GM12878 (cell line): Measurements from ENCODE around the gene SPAG6. TPM values are rescaled to one million over a fixed set of nuclear protein-coding genes. Genes with fewer than 3 reads are reported as not detected.

Source experiments
- ATAC-seq: fragments of 200-7000 bp; cut with Tn5 transposase; 3 replicates; pipeline ENCODE4 v1.9.1; 2020; ENCODE audit warnings: mild to moderate bottlenecking, moderate library complexity
- BruUV-seq: library from RNA; stranded (reverse); fragments of 400-500 nt; replicated peaks from 2 replicates; lab custom pipeline; 2021; lab: Mats Ljungman, UMichigan
- CTCF ChIA-PET: fragments of 300-600 bp; sonication (Branson Sonifier 250); formaldehyde crosslinking; extraction: SDS; loops from one replicate; lab custom pipeline; 2021; ENCODE audit warnings: inconsistent platforms; lab: Yijun Ruan, JAX
- POLR2A ChIA-PET: fragments of 350-600 bp; formaldehyde crosslinking; extraction: SDS; loops from one replicate; lab custom pipeline; 2021; ENCODE audit warnings: inconsistent platforms; lab: Charles Lee
- RAD21 ChIA-PET: fragments of 300-600 bp; sonication (Branson Sonifier 250); formaldehyde crosslinking; loops from one replicate; lab custom pipeline; 2023; ENCODE audit warnings: antibody characterized with exemption; ENCODE audit not compliant: unreplicated experiment; lab: Charles Lee
- SMC1A ChIA-PET: fragments of 300-600 bp; sonication (Branson Sonifier 250); formaldehyde crosslinking; loops from one replicate; lab custom pipeline; 2023; ENCODE audit not compliant: unreplicated experiment, uncharacterized antibody; lab: Charles Lee
- DNase-seq: peaks from one replicate; pipeline ENCODE4 v3.0.0-alpha.2; 2011; ENCODE audit warnings: low read depth, low spot score
- FAIRE-seq: peaks from 3 replicates; lab custom pipeline; 2011; peaks lifted over from hg19 to GRCh38; lab: Jason Lieb, UNC
- H2AFZ ChIP-seq: 2 replicates; pipeline ENCODE4 v1.6.0; 2011; ENCODE audit warnings: low read depth, low read length, control low read depth; ENCODE audit not compliant: control insufficient read depth
- H3K27ac ChIP-seq: 2 replicates; pipeline ENCODE4 v1.5.1; 2011; ENCODE audit warnings: control low read depth; ENCODE audit not compliant: control insufficient read depth, insufficient read depth
- H3K27me3 ChIP-seq, 2 experiments: replicated peaks in 1 of 2; 2 replicates each; pipeline versions ENCODE4 v1.6.0 to v1.6.1; 2011; ENCODE audit warnings: low read length in 1 of 2; ENCODE audit not compliant: control insufficient read depth in 2 of 2, insufficient read depth in 2 of 2
- H3K36me3 ChIP-seq, 2 experiments: 2 replicates each; pipeline ENCODE4 v1.5.1; 2011; ENCODE audit warnings: low read length in 1 of 2; ENCODE audit not compliant: control insufficient read depth in 2 of 2, insufficient read depth in 2 of 2
- H3K4me1 ChIP-seq: 2 replicates; pipeline ENCODE4 v1.6.1; 2011; ENCODE audit warnings: mild to moderate bottlenecking, low read length, moderate library complexity, mixed read lengths; ENCODE audit not compliant: control insufficient read depth, insufficient read depth
- H3K4me2 ChIP-seq: 2 replicates; pipeline ENCODE4 v1.6.0; 2011; ENCODE audit warnings: control low read depth; ENCODE audit not compliant: control insufficient read depth, insufficient read depth
- H3K4me3 ChIP-seq: fragments of 200-600 bp; sonication (generic); 2 replicates; pipeline ENCODE4 v1.5.1; 2016
- H3K79me2 ChIP-seq: 2 replicates; pipeline ENCODE4 v1.6.0; 2011; ENCODE audit warnings: low read length; ENCODE audit not compliant: control insufficient read depth, insufficient read depth
- H3K9ac ChIP-seq: 2 replicates; pipeline ENCODE4 v1.8.0; 2011; ENCODE audit warnings: low read length, control low read depth, mixed read lengths; ENCODE audit not compliant: control insufficient read depth, insufficient read depth
- H3K9me3 ChIP-seq: replicated peaks from 3 replicates; pipeline ENCODE4 v1.5.1; 2011; ENCODE audit warnings: mild to moderate bottlenecking, low read length; ENCODE audit not compliant: control insufficient read depth, insufficient read depth
- H4K20me1 ChIP-seq: 2 replicates; pipeline ENCODE4 v1.6.0; 2011; ENCODE audit not compliant: control insufficient read depth, insufficient read depth
- EED ChIP-seq: sonication (generic); IDR thresholded peaks from 2 replicates; pipeline ENCODE4 v1.6.1; 2016; ENCODE audit warnings: antibody characterized with exemption, low read depth
- IRF4 ChIP-seq: IDR thresholded peaks from 2 replicates; pipeline ENCODE4 v1.6.1; 2011; ENCODE audit warnings: low read depth, low read length
- NR2C1 ChIP-seq: fragments of 450-650 bp; IDR thresholded peaks from 2 replicates; pipeline ENCODE4 v1.6.1; 2017; ENCODE audit warnings: antibody characterized with exemption, mild to moderate bottlenecking, moderate library complexity
- NR2F1 ChIP-seq: fragments of 450-650 bp; conservative IDR thresholded peaks from 2 replicates; pipeline ENCODE4 v1.6.1; 2017; ENCODE audit warnings: mild to moderate bottlenecking
- POU2F2 ChIP-seq: IDR thresholded peaks from 3 replicates; pipeline ENCODE4 v1.6.1; 2011; ENCODE audit warnings: low read depth, mild to moderate bottlenecking, low read length, borderline replicate concordance
- RBBP5 ChIP-seq: fragments of 200-600 bp; sonication (generic); conservative IDR thresholded peaks from 2 replicates; pipeline ENCODE4 v1.6.1; 2016
- RELB ChIP-seq: fragments of 450-650 bp; IDR thresholded peaks from 2 replicates; pipeline ENCODE4 v1.6.1; 2017; ENCODE audit warnings: low read depth, mild to moderate bottlenecking, moderate library complexity
- ZNF24 ChIP-seq: fragments of 450-650 bp; IDR thresholded peaks from 2 replicates; pipeline ENCODE4 v1.6.1; 2017; ENCODE audit warnings: antibody characterized with exemption, mild to moderate bottlenecking
- ZSCAN29 ChIP-seq: fragments of 450-650 bp; IDR thresholded peaks from 2 replicates; pipeline ENCODE4 v1.6.1; 2017; ENCODE audit warnings: mild to moderate bottlenecking, moderate library complexity
- WGBS: methylation state at CpG from one replicate; pipeline ENCODE4 v1.1.6; 2016; ENCODE audit warnings: low lambda C conversion rate; ENCODE audit not compliant: insufficient replicate concordance, insufficient coverage; ENCODE audit errors: missing lambda C conversion rate; 5-methylcytosine and 5-hydroxymethylcytosine counted together
- in situ Hi-C: fragments of 300-500 bp; cut with MboI; formaldehyde crosslinking; loops from 9 replicates; pipeline ENCODE4 v1.14.3; 2018; ENCODE audit warnings: mixed read lengths
- intact Hi-C: fragments of 100-400 bp; cut with micrococcal nuclease; formaldehyde crosslinking; loops from one replicate; pipeline ENCODE4 v1.14.2; 2022; ENCODE audit not compliant: unreplicated experiment
- polyA plus RNA-seq, 11 experiments: library from polyadenylated mRNA; depleted of rRNA in 4 of 11; unstranded in 6 of 11; stranded (reverse) in 5 of 11; fragments of >200 nt; fragmentation: Nextera tagmentation in 4 of 11; fragmentation: Illumina TruSeq in 1 of 11; extraction: Ambion mirVana in 4 of 11; extraction: Trizol in 1 of 11; gene quantifications; 1 replicate in 1 of 11; 2 replicates in 10 of 11; pipeline versions ENCODE4 v1.2.1 to v1.2.3, GENCODE V29; 2011 to 2016; ENCODE audit warnings: inconsistent platforms in 2 of 11, missing spikeins in 2 of 11, low read depth in 1 of 11
- total RNA-seq, 4 experiments: library from RNA; depleted of rRNA in 3 of 4; stranded (reverse); fragments of >200 nt in 3 of 4; fragmentation: Illumina TruSeq in 1 of 4; extraction: Trizol in 1 of 4; gene quantifications; 2 replicates each; pipeline versions ENCODE4 v1.2.1 to v1.2.3, GENCODE V29; 2013 to 2021
- TF ChIP-seq, protein P1 (sequence below): fragments of 450-650 bp; formaldehyde crosslinking; IDR thresholded peaks from 2 replicates; pipeline ENCODE4 v1.4.0; 2020; ENCODE audit warnings: mild to moderate bottlenecking, moderate library complexity
- TF ChIP-seq, protein P2 (sequence below): fragments of 450-650 bp; IDR thresholded peaks from 2 replicates; pipeline ENCODE4 v1.6.1; 2017; ENCODE audit warnings: mild to moderate bottlenecking, moderate library complexity

The SPAG6 gene
- total and polyA plus RNA-seq, 10 of the 15 experiments (the other 5 are each of a cell fraction or from before 2014, with no cell fraction given) = 0.13 to 0.99 (median 0.40) TPM; not detected in 1

- intact Hi-C loops = loop anchor here (5.0 to 10.0 kb wide), 2 partner anchors 313 to 426 kb away; no protein-coding TSS in a partner anchor
- H3K27ac ChIP-seq = no peak overlapping the region
- H3K4me1 ChIP-seq = no peaks in the 10 kb centered on the region
- SMC1A ChIA-PET = interaction anchor here (1.1 to 3.9 kb wide), 3 partner anchors 17 to 424 kb away, joined by 3 to 16 read pairs (median 5); no protein-coding TSS in a partner anchor
- no peak overlapping the region for H3K4me3 ChIP-seq
- TF ChIP-seq RBBP5 (no peak), EED (no peak), IRF4 (no peak), POU2F2 (no peak), NR2C1 (no peak), RELB (no peak), ZSCAN29 (no peak), ZNF24 (no peak), NR2F1 (no peak)
- TF ChIP-seq, protein P1, sequence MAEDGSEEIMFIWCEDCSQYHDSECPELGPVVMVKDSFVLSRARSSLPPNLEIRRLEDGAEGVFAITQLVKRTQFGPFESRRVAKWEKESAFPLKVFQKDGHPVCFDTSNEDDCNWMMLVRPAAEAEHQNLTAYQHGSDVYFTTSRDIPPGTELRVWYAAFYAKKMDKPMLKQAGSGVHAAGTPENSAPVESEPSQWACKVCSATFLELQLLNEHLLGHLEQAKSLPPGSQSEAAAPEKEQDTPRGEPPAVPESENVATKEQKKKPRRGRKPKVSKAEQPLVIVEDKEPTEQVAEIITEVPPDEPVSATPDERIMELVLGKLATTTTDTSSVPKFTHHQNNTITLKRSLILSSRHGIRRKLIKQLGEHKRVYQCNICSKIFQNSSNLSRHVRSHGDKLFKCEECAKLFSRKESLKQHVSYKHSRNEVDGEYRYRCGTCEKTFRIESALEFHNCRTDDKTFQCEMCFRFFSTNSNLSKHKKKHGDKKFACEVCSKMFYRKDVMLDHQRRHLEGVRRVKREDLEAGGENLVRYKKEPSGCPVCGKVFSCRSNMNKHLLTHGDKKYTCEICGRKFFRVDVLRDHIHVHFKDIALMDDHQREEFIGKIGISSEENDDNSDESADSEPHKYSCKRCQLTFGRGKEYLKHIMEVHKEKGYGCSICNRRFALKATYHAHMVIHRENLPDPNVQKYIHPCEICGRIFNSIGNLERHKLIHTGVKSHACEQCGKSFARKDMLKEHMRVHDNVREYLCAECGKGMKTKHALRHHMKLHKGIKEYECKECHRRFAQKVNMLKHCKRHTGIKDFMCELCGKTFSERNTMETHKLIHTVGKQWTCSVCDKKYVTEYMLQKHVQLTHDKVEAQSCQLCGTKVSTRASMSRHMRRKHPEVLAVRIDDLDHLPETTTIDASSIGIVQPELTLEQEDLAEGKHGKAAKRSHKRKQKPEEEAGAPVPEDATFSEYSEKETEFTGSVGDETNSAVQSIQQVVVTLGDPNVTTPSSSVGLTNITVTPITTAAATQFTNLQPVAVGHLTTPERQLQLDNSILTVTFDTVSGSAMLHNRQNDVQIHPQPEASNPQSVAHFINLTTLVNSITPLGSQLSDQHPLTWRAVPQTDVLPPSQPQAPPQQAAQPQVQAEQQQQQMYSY (CRISPR knock-in tag) = no peak
- TF ChIP-seq, protein P2, sequence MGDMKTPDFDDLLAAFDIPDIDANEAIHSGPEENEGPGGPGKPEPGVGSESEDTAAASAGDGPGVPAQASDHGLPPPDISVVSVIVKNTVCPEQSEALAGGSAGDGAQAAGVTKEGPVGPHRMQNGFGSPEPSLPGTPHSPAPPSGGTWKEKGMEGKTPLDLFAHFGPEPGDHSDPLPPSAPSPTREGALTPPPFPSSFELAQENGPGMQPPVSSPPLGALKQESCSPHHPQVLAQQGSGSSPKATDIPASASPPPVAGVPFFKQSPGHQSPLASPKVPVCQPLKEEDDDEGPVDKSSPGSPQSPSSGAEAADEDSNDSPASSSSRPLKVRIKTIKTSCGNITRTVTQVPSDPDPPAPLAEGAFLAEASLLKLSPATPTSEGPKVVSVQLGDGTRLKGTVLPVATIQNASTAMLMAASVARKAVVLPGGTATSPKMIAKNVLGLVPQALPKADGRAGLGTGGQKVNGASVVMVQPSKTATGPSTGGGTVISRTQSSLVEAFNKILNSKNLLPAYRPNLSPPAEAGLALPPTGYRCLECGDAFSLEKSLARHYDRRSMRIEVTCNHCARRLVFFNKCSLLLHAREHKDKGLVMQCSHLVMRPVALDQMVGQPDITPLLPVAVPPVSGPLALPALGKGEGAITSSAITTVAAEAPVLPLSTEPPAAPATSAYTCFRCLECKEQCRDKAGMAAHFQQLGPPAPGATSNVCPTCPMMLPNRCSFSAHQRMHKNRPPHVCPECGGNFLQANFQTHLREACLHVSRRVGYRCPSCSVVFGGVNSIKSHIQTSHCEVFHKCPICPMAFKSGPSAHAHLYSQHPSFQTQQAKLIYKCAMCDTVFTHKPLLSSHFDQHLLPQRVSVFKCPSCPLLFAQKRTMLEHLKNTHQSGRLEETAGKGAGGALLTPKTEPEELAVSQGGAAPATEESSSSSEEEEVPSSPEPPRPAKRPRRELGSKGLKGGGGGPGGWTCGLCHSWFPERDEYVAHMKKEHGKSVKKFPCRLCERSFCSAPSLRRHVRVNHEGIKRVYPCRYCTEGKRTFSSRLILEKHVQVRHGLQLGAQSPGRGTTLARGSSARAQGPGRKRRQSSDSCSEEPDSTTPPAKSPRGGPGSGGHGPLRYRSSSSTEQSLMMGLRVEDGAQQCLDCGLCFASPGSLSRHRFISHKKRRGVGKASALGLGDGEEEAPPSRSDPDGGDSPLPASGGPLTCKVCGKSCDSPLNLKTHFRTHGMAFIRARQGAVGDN = no peak
- CTCF ChIA-PET = interaction anchor here (0.9 to 1.8 kb wide), 2 partner anchors 11 to 424 kb away, joined by 3 to 4 read pairs; no protein-coding TSS in a partner anchor
- peak; percentile 30; the same call in 1 of the 3 replicates for ATAC-seq
- BruUV-seq = no TSS peak
- no peak for FAIRE-seq
- H3K4me2 ChIP-seq = no peak overlapping the region
- WGBS = 60% methylated on average over 3 of the region's 3 CpGs
- DNase-seq = no peak
- no peaks in the 10 kb centered on the region for H3K27me3 ChIP-seq
- H3K9me3 ChIP-seq = no peaks in the 10 kb centered on the region
- H3K79me2 ChIP-seq = no peaks in the 10 kb centered on the region
- no peak overlapping the region for H2AFZ ChIP-seq
- H4K20me1 ChIP-seq = no peaks in the 10 kb centered on the region
- in situ Hi-C loops = no loop called here
- POLR2A ChIA-PET = no interaction called here
- H3K9ac ChIP-seq = no peak overlapping the region
- H3K36me3 ChIP-seq = no peaks in the 10 kb centered on the region
- RAD21 ChIA-PET = interaction anchor here (1.0 kb wide), 1 partner anchor 425 kb away, joined by 3 read pairs; no protein-coding TSS in a partner anchor
Measured at GRCh38 chr10:22417736-22418268, 72.5 kb downstream of the SPAG6 start.
